SK-N-DZ (cell line): Measurements from ENCODE around the gene SGSM2.

ENCODE experiments used
- DNase-seq: peaks from one replicate; pipeline ENCODE4 v3.0.0-alpha.2; 2015; ENCODE audit warnings: low spot score

The SGSM2 gene

DNA sequence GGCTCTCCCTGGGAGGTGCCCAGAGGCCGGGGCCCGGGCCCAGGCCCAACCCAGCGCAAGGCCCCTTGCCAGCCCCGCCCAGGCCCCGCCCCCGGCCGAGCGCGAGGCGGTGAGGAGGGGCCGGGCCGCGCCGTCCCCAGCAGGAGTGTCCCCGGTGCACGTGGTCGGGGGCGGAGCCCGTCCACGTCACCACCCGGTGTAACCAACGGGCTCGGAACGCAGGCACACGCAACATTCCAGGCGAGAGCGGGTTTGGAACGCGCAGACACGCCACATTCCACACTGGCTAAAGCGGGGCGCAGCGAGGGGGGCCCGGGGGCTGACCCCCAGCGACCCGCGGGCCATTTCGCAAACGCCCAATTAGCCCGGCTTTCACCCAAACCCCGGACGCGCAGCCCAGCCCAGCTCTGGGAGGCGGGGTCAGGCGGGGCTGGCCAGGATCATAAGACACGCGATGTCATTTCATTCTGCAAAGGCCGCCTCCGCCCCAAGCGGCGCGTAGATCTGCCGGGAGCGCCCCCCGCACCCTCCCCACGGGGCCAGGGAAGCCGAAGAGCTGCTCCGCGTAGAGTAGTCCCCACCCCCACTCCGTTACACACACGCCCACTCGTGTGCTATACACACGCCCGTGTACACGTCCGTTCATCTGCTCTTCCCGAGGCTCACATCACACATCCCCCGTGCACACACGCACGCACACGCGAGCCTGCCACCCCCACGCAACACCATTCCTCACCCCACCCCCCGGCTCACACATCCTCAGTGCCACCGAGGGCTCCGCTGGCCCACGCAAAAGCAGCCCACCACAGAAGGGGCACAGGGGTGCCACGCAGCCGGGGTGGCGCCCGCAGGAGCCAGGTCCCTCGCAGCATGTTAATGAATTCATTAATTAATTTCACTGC lies 62.5 kb downstream of the SGSM2 start:
- peak; percentile 96 for DNase-seq

- DNase-seq, result no peak
These were observed 63.2 kb downstream of the SGSM2 start for GRCh38 chr17:2400474-2400866.

DNA sequence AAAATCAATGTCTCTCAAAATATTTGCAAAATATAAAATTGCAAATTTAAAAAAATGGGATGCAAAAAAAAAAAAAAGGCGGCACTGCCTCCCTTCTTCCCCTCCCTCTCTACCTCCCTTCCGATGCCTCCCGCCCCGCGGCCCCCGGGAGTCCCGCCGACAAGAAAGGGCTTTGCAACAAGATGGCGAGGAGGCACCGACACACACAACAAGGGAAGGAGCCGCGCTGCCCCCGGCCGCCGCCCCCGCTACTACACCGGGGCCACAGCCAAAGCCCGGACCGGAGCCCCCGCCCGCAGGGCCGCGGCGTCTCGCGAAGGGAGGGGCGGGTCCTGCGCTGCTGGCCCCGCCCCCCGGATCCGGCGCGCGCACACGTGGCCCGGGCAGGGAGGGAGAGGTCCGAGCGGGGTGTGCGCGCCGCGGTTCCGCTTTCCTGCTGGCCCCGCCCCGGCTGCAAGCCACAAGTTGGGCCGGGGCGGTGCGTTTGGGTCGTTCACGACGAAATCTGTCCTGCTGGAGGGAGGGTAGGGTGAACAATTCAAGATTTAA lies 63.6 kb downstream of the SGSM2 start, which contains the start of gene MNT:
MNT (minus strand) TSS at position 184 of the 549 bp plus-strand sequence. CDS start 348 bp downstream, outside the sequence.
- peak; percentile 95 for DNase-seq

GRCh38 chr17:2401426-2402221 lies 64.3 kb downstream of the SGSM2 start:
- peak; percentile 100 for DNase-seq

GRCh38 chr17:2402544-2402943 lies 65.2 kb downstream of the SGSM2 start:
- no peak for DNase-seq

- DNase-seq, result no peak
These were observed 65.7 kb downstream of the SGSM2 start for GRCh38 chr17:2403044-2403443.

- DNase-seq, result no peak
These were observed 68.1 kb downstream of the SGSM2 start for GRCh38 chr17:2405247-2405926.

DNA sequence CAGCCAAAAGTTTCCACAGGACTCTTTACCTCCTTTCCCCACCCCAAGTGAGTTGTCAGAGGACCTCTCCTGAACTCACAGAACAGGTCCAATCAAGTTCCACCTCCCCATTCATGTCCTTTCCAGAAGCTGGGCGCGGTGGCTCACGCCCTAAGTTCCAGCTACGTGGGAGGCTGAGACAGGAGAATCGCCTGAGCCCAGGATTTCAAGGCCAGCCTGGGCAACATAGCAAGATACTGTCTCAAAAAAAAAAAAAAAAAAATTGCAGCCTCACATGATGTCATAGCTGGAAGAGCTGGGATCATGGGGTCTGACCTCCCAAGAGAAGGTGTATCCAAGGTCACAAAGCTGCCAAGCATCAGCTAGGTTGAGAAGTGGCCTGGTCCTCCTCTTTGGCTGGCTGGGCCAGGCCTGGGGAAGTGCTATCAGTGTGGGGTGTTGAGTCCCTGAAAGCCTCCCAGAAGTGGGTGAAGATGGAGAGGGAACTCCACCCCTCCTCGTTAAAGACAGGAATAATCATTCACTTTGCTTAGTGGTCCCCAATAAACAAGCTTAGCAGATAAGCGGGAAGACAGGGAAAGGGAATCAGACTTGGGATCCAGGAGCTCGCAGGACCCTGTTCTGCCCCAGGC lies 69.1 kb downstream of the SGSM2 start:
- DNase-seq, result no peak

DNA sequence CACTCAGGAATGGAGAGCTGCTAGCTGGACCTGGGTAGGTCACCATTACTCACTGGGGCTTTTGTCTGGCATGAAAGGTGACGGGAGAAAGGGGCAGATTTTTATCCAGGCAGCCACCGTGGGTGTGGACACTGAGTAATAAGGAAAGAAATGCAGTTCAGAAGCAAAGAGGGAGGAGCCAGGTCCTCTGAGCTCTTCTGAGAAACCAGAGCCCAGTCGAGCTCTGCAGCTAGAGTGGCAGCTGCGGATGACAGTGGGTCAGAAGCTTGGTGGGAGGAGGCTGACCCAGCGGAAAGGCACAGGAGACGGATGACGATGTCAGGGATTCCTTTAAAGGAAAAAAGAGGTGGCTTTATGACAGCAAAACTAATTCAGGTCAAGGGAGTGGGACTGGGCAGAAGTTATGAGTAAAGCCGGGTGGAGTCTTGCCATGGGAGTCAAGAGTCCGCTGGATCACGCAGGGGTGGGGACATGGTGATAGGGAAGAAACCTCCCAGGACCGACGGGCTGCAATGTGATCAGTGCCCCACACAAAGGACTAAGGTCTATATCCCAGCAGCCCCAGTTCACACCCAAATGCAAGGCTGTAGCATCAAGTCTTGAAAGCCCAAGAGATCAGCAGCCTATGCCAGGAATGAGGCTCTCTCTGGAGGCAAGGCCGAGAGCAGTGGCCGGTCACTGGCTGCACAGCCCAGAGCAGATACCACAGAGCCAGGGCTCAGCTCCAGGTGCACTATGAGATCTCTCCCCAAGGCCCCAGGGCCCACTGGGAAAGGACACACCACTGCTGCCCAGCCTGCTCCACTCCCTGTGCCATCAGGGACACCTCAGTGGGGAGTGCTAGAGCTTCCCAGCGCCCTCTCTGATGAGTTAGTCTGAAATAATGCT lies 69.8 kb downstream of the SGSM2 start:
- no peak for DNase-seq

DNA sequence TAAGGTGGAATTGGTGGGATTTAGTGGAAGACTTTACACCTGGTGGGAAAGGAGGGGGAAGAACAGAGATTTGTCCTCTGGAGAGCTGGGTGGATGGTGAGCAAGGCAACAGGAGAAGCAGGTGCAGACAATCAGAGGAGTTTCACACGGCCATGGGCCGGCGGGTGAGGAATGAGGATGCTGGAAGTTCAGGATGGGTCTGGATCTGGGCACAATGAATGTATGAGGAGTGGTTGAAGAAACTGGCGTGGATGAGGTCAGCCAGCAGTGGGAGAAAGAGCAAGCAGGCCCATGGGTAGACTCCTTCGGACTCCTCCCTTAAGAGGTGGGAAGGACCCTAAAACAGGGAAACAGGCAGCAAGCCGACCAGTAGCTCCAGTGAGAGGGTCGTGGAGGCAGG lies 73.7 kb downstream of the SGSM2 start:
- no peak for DNase-seq

DNA sequence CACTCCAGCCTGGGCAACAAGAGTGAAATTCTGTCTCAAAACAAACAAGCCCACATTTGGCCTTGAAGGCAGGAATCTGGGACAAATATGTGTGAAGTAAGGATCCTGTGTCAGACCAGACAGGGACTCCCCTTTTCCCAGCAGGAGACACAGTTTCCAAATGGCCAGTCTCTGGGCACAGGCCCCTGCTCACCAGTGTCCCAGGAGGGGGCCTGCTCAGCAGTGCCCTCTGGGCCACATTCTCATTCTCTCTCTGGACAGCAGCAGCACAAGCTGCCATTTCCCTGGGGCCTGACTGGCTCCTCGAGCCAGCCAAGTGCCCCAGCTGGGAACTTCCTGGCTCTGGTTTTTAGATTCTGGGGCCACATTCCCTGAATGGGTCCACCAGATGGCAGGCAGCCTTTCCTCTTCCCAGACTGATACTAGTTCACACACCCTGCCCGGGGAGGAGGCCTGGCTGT lies 75.3 kb downstream of the SGSM2 start:
- DNase-seq, result no peak

- no peak for DNase-seq
These were observed 77.3 kb downstream of the SGSM2 start for GRCh38 chr17:2414446-2415064.

GRCh38 chr17:2415081-2415480 lies 77.8 kb downstream of the SGSM2 start:
- no peak for DNase-seq

DNA sequence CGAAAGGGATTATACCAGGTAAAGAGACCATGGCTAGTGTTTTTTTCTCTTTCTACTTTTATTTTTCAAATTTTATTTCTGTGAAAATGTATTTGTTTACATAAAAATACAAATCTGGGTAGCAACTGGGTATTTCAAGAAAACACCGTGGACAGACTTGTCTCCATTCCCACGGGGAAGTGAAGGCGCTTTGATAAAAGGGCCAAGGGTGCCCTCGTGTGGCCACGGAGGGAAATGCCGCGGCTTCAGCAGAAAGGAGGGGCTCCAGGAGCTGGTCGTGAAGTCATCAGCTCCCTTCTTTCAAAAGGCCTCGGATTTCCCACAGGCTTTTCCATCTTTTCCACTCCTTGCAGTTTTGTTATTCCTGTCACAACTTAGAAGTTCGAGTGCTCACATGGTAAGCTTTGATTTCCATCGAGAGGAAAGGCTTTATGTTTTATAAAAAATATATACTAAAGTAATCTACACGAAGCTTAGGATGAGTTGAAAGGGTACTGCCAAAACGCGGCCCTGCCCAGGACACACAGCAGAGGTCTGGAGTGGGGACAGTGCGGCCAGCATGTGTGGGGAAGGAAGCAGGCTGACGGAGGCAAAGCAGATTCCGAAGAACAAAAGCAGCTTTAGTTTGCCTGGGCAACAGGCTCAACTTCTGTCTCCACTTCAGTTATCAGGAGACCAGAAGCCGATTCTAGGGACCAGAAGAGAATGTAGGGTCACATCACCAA lies 78.9 kb downstream of the SGSM2 start:
- DNase-seq, result peak; percentile 83

GRCh38 chr17:2418572-2418971 lies 81.3 kb downstream of the SGSM2 start:
- no peak for DNase-seq

DNA sequence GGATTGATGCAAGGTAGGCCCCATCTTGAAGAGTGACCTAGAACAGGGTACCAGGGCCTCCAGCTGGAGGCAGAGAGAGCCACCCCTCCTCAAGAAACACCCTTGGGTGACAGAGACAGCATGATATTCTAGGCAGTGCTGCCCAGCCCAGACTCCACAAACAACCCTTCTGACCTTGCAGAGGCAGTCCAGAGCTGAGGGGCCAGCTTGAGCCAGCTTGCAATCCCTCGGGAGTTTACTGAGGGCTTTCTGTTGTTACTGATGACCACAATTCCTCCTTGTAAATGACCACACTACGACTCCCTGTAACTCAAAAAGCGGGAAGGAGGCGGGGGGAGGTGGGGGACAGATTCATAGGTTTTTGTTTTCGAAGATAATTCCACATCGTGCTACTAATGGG lies 82.2 kb downstream of the SGSM2 start:
- no peak for DNase-seq

GRCh38 chr17:2420176-2420575 lies 82.9 kb downstream of the SGSM2 start:
- DNase-seq, result no peak

- no peak for DNase-seq
These were observed 84.2 kb downstream of the SGSM2 start for GRCh38 chr17:2421315-2422147.
